Esophagus squamous epithelium (tissue), 4 donors: Measurements from ENCODE around the gene SYNPO.

Experiments used
- CTCF ChIP-seq, 6 experiments: fragments of 450-650 bp in 4 of 6; fragments of 200-600 bp in 2 of 6; sonication (generic) in 2 of 6; IDR thresholded peaks; one replicate each; pipeline ENCODE4 v1.5.1; 2016 to 2019; ENCODE audit warnings: antibody characterized with exemption in 6 of 6, mild to moderate bottlenecking in 4 of 6, moderate library complexity in 4 of 6
- POLR2A ChIP-seq, 4 donors: fragments of 450-650 bp; IDR thresholded peaks; one replicate each; pipeline ENCODE4 v1.6.1; 2017; ENCODE audit warnings: antibody characterized with exemption in 4 of 4, mild to moderate bottlenecking in 4 of 4, moderate library complexity in 3 of 4

GRCh38 chr5:150651382-150651781 is 10.9 kb downstream of the SYNPO start:
- TF ChIP-seq CTCF (IDR thresholded peaks at IDR 0.05) (no peak), POLR2A (IDR thresholded peaks at IDR 0.05) (no peak)
